Panc1 (cell line): ENCODE measurements around the gene NAA60. TPM values are rescaled to one million over a fixed set of nuclear protein-coding genes. Genes with fewer than 3 reads are reported as not detected.

Experiments used
- ATAC-seq: fragments of 200-7000 bp; cut with Tn5 transposase; 2 replicates; pipeline ENCODE4 v1.9.1; 2020; ENCODE audit warnings: mild to moderate bottlenecking, moderate library complexity
- BruUV-seq: library from RNA; stranded (reverse); fragments of 400-500 nt; replicated peaks from 2 replicates; lab custom pipeline; 2021; lab: Mats Ljungman, UMichigan
- CTCF ChIA-PET: fragments of 300-600 bp; sonication (Branson Sonifier 250); formaldehyde crosslinking; loops from one replicate; lab custom pipeline; 2022; ENCODE audit warnings: antibody characterized with exemption; lab: Charles Lee
- POLR2A ChIA-PET: fragments of 300-600 bp; sonication (Branson Sonifier 250); formaldehyde crosslinking; loops from one replicate; lab custom pipeline; 2022; ENCODE audit warnings: antibody characterized with exemption; lab: Charles Lee
- DNase-seq: peaks from one replicate; pipeline ENCODE4 v3.0.0-alpha.2; 2010; ENCODE audit warnings: low read depth, low spot score
- H3K27ac ChIP-seq: 2 replicates; pipeline ENCODE4 v1.5.1; 2011; ENCODE audit warnings: mild to moderate bottlenecking, low read length, inconsistent platforms
- H3K27me3 ChIP-seq: fragments of 200-500 bp; sonication (Bioruptor generic); 2 replicates; pipeline ENCODE4 v1.6.0; 2014; ENCODE audit warnings: low read length, inconsistent platforms; ENCODE audit not compliant: control insufficient read depth, insufficient read depth
- H3K36me3 ChIP-seq: fragments of 200-500 bp; sonication (Bioruptor generic); 2 replicates; pipeline ENCODE4 v1.5.1; 2014; ENCODE audit warnings: inconsistent platforms, mild to moderate bottlenecking, low read length, moderate library complexity; ENCODE audit not compliant: control insufficient read depth, insufficient read depth
- H3K4me1 ChIP-seq: 2 replicates; pipeline ENCODE4 v1.5.1; 2011; ENCODE audit warnings: inconsistent platforms, mild to moderate bottlenecking, low read length, moderate library complexity; ENCODE audit not compliant: control insufficient read depth, insufficient read depth
- H3K4me3 ChIP-seq, 2 experiments: 2 replicates each; pipeline ENCODE4 v1.5.1; 2011 to 2012; ENCODE audit warnings: low read depth in 2 of 2, low read length in 2 of 2, mild to moderate bottlenecking in 2 of 2, inconsistent platforms in 1 of 2, moderate library complexity in 1 of 2
- H3K9me3 ChIP-seq: fragments of 200-500 bp; sonication (Bioruptor generic); 2 replicates; pipeline ENCODE4 v1.5.1; 2014; ENCODE audit warnings: low read depth, mild to moderate bottlenecking, inconsistent platforms, low read length, moderate library complexity; ENCODE audit not compliant: control insufficient read depth, insufficient read depth
- CTCF ChIP-seq: fragments of 450-650 bp; IDR thresholded peaks from 2 replicates; pipeline ENCODE4 v1.5.1; 2017; ENCODE audit warnings: mild to moderate bottlenecking
- POLR2AphosphoS5 ChIP-seq: IDR thresholded peaks from 2 replicates; pipeline ENCODE4 v1.6.1; 2012; ENCODE audit warnings: mild to moderate bottlenecking, low read depth, low read length, moderate library complexity
- SIN3A ChIP-seq: IDR thresholded peaks from 2 replicates; pipeline ENCODE4 v1.6.1; 2012; ENCODE audit warnings: low read depth, mild to moderate bottlenecking, low read length, moderate library complexity, borderline replicate concordance; ENCODE audit not compliant: insufficient read depth
- TCF7L2 ChIP-seq: IDR thresholded peaks from 2 replicates; pipeline ENCODE4 v1.6.1; 2011; ENCODE audit warnings: mild to moderate bottlenecking, low read depth, low read length, inconsistent platforms
- in situ Hi-C: cut with HindIII; loops from 2 replicates; pipeline ENCODE4 v1.10.0; 2016; ENCODE audit warnings: low sequenced_read_pairs, low pct_unique_long_range_greater_than_20kb
- intact Hi-C: fragments of 100-400 bp; cut with micrococcal nuclease; formaldehyde crosslinking; loops from one replicate; pipeline ENCODE4 v1.10.0; 2022; ENCODE audit not compliant: unreplicated experiment
- total RNA-seq: library from RNA; stranded (reverse); gene quantifications from one replicate; pipeline ENCODE4 v1.2.1, GENCODE V29; 2021; ENCODE audit not compliant: unreplicated experiment
- TF ChIP-seq, protein P1 (sequence below), 2 experiments: IDR thresholded peaks; 2 replicates each; pipeline ENCODE4 v1.6.1; 2011 to 2012; ENCODE audit warnings: low read depth in 2 of 2, control low read depth in 1 of 2, low read length in 1 of 2, mild to moderate bottlenecking in 1 of 2, moderate library complexity in 1 of 2; ENCODE audit not compliant: insufficient read depth in 1 of 2

NAA60 gene
- total RNA-seq, 1 experiment from 2014 or later, result 56.0 TPM

DNA sequence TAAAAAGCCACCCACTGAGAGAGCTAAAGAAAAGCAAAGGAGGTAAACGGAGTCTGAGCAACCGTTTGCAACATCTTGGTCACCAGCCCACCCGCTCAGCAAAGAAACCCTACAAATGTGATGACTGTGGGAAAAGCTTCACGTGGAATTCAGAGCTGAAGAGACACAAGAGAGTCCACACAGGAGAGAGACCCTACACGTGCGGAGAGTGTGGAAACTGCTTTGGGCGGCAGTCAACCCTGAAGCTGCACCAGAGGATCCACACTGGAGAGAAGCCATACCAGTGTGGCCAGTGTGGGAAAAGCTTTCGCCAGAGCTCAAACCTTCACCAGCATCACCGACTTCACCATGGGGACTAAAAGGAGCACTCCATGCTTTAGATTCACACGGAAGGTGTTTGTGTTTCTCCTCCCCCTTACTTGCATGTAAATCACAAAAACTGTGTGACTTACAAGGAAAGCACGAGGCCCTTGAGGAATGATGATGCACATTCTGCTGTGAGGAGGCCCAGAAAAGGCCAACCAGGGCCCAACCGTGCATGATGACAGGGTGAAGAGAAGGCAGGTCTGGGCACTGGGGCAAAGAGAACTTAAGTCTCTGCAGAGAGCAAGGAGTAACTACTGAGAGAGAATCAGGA is 34.8 kb upstream of the NAA60 start:
- ATAC-seq (no peak), DNase-seq (no peak)
- ChIA-PET CTCF (no interaction called here), POLR2A (no interaction called here)
- peaks cover 67% of the 10 kb centered on the region for H3K9me3 ChIP-seq
- no peak overlapping the region for H3K27ac ChIP-seq
- no peak for TF ChIP-seq TCF7L2
- no peak for TF ChIP-seq SIN3A
- no peak for TF ChIP-seq CTCF
- TF ChIP-seq, protein P1, sequence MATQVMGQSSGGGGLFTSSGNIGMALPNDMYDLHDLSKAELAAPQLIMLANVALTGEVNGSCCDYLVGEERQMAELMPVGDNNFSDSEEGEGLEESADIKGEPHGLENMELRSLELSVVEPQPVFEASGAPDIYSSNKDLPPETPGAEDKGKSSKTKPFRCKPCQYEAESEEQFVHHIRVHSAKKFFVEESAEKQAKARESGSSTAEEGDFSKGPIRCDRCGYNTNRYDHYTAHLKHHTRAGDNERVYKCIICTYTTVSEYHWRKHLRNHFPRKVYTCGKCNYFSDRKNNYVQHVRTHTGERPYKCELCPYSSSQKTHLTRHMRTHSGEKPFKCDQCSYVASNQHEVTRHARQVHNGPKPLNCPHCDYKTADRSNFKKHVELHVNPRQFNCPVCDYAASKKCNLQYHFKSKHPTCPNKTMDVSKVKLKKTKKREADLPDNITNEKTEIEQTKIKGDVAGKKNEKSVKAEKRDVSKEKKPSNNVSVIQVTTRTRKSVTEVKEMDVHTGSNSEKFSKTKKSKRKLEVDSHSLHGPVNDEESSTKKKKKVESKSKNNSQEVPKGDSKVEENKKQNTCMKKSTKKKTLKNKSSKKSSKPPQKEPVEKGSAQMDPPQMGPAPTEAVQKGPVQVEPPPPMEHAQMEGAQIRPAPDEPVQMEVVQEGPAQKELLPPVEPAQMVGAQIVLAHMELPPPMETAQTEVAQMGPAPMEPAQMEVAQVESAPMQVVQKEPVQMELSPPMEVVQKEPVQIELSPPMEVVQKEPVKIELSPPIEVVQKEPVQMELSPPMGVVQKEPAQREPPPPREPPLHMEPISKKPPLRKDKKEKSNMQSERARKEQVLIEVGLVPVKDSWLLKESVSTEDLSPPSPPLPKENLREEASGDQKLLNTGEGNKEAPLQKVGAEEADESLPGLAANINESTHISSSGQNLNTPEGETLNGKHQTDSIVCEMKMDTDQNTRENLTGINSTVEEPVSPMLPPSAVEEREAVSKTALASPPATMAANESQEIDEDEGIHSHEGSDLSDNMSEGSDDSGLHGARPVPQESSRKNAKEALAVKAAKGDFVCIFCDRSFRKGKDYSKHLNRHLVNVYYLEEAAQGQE (IDR thresholded peaks at IDR 0.05; ENCODE audit: insufficient read depth in 1 of 2, low read depth in 2 of 2, low read length in 1 of 2), result no peak
- TF ChIP-seq POLR2AphosphoS5, result no peak
- H3K36me3 ChIP-seq, result no peaks in the 10 kb centered on the region
- H3K4me3 ChIP-seq, result no peak overlapping the region
- in situ Hi-C loops (no loop called here), intact Hi-C loops (no loop called here)
- H3K4me1 ChIP-seq, result no peaks in the 10 kb centered on the region
- H3K27me3 ChIP-seq, result no peaks in the 10 kb centered on the region
- no TSS peak for BruUV-seq

- DNase-seq, result no peak
- in situ Hi-C loops (no loop called here), intact Hi-C loops (no loop called here)
- ChIA-PET POLR2A (no interaction called here), CTCF (interaction anchor here (0.7 kb wide), 1 partner anchor 137 kb away, joined by 3 read pairs; no protein-coding TSS in a partner anchor)
- Histone ChIP-seq H3K4me1 (no peaks in the 10 kb centered on the region), H3K27me3 (no peaks in the 10 kb centered on the region), H3K9me3 (peaks cover 20% of the 10 kb centered on the region), H3K36me3 (no peaks in the 10 kb centered on the region), H3K4me3 (no peak overlapping the region), H3K27ac (no peak overlapping the region)
- TF ChIP-seq CTCF (no peak), POLR2AphosphoS5 (no peak), SIN3A (no peak), TCF7L2 (no peak)
- TF ChIP-seq, protein P1 (IDR thresholded peaks at IDR 0.05; ENCODE audit: insufficient read depth in 1 of 2, low read depth in 2 of 2, low read length in 1 of 2), result no peak
- no peak for ATAC-seq
- BruUV-seq, result no TSS peak
These were observed 29.6 kb upstream of the NAA60 start for GRCh38 chr16:3413730-3414379.
